IMR-90 (cell line): Measurements from ENCODE around the gene LRRC4.

Experiments used
- CHD1 ChIP-seq: IDR thresholded peaks from 2 replicates; pipeline ENCODE4 v1.6.1; 2012; ENCODE audit warnings: low read depth, low read length, improper control_type of control experiment
- CTCF ChIP-seq: conservative IDR thresholded peaks from 2 replicates; pipeline ENCODE4 v1.5.1; 2012; ENCODE audit warnings: mild to moderate bottlenecking, low read depth, low read length, improper control_type of control experiment
- FOS ChIP-seq: fragments of 150-350 bp; IDR thresholded peaks from 2 replicates; pipeline ENCODE4 v1.6.1; 2016; ENCODE audit warnings: low read depth, low read length
- MAFK ChIP-seq: IDR thresholded peaks from 2 replicates; pipeline ENCODE4 v1.6.1; 2012; ENCODE audit warnings: low read depth, low read length, improper control_type of control experiment
- RAD21 ChIP-seq: IDR thresholded peaks from 2 replicates; pipeline ENCODE4 v1.6.1; 2012; ENCODE audit warnings: low read length, improper control_type of control experiment
- SMC3 ChIP-seq: fragments of 150-350 bp; IDR thresholded peaks from 2 replicates; pipeline ENCODE4 v1.6.1; 2016; ENCODE audit warnings: low read depth, mild to moderate bottlenecking, antibody characterized with exemption, low read length, moderate library complexity

- TF ChIP-seq CHD1 = no peak
- TF ChIP-seq RAD21 = no peak
- no peak for TF ChIP-seq MAFK
- TF ChIP-seq FOS = no peak
- TF ChIP-seq CTCF = no peak
- no peak for TF ChIP-seq SMC3
These were observed 23.1 kb downstream of the LRRC4 start for GRCh38 chr7:128008141-128008540.
